Pancreas (tissue), 10 donors: ENCODE data around the gene RGP1. TPM values are rescaled to one million over a fixed set of nuclear protein-coding genes. Genes with fewer than 3 reads are reported as not detected.

Source experiments
- ATAC-seq, 4 donors: fragments of 200-7000 bp; cut with Tn5 transposase; one replicate each; pipeline versions ENCODE4 v1.8.0 to v1.9.1; 2020; ENCODE audit warnings: mild to moderate bottlenecking in 4 of 4, moderate library complexity in 4 of 4
- DNase-seq, 6 donors: peaks; one replicate each; pipeline ENCODE4 v3.0.0-alpha.2; 2020
- FAIRE-seq: peaks from 2 replicates; lab custom pipeline; 2012; peaks lifted over from hg19 to GRCh38; lab: Jason Lieb, UNC
- H3K27ac ChIP-seq, 4 donors: fragments of 200-600 bp; sonication (generic); 1 replicate in 3 of 4; 2 replicates in 1 of 4; pipeline versions ENCODE4 v1.5.0 to v1.8.0; 2020
- H3K27me3 ChIP-seq, 4 donors: fragments of 200-600 bp; one replicate each; pipeline ENCODE4 v1.8.0; 2021
- H3K36me3 ChIP-seq, 3 donors: fragments of 200-600 bp; sonication (generic) in 1 of 3; one replicate each; pipeline versions ENCODE4 v1.5.0 to v1.8.0; 2020 to 2021
- H3K4me1 ChIP-seq, 3 donors: fragments of 200-600 bp; one replicate each; pipeline ENCODE4 v1.8.0; 2021
- H3K4me3 ChIP-seq, 4 donors: fragments of 200-600 bp; sonication (generic) in 2 of 4; one replicate each; pipeline versions ENCODE4 v1.5.0 to v1.8.0; 2020 to 2021
- H3K9me3 ChIP-seq, 4 donors: fragments of 200-600 bp; one replicate each; pipeline ENCODE4 v1.8.0; 2021
- WGBS, 2 donors: extraction: QIAGEN DNeasy Blood & Tissue Kit; methylation state at CpG; one replicate each; pipeline ENCODE4 v1.1.7; 2013; 5-methylcytosine and 5-hydroxymethylcytosine counted together
- intact Hi-C, 3 donors: fragments of 100-400 bp; cut with DNase I; formaldehyde crosslinking; loops; one replicate each; pipeline versions ENCODE4 v1.11.1 to v1.14.2; 2022
- polyA plus RNA-seq, 2 donors: library from polyadenylated mRNA; stranded (reverse); fragments of 200-250 nt; gene quantifications; one replicate each; pipeline ENCODE4 v1.2.3, GENCODE V29; 2013
- total RNA-seq, 6 donors: library from RNA; stranded (reverse); fragmentation: NEBNext Ultra II Directional in 4 of 6; extraction: Animal tissue kit (Norgen Biotek cat#: 25700) in 4 of 6; gene quantifications; one replicate each; pipeline versions ENCODE4 v1.2.1 to v1.2.4, GENCODE V29; 2021 to 2023
- TF ChIP-seq, protein P1 (sequence below), 4 donors: fragments of 200-600 bp; sonication (generic) in 3 of 4; IDR thresholded peaks; one replicate each; pipeline versions ENCODE4 v1.5.0 to v1.8.0; 2021; ENCODE audit warnings: antibody characterized with exemption in 4 of 4
- donor health status: healthy with polysubstance abuse.
- donor health status: DM: no; HTN: no; CAD: no; lungs with moderate emphysema.
- donor health status: DM: no; HTN: no; CAD: no.
- donor health status: control.
- donor health status: control.
- donor health status: Bipolar disorder and iron deficiency.
- donor health status: DM: yes; HTN: yes; CAD: no.
- donor health status: DM: no; HTN: no; CAD: no.
- donor health status: DM: no; HTN: no; CAD: no.
- donor health status: DM: yes; HTN: yes; CAD: no.

The RGP1 gene
- total and polyA plus RNA-seq, 8 donors = 6.8 to 18.3 (median 13.8) TPM

DNA sequence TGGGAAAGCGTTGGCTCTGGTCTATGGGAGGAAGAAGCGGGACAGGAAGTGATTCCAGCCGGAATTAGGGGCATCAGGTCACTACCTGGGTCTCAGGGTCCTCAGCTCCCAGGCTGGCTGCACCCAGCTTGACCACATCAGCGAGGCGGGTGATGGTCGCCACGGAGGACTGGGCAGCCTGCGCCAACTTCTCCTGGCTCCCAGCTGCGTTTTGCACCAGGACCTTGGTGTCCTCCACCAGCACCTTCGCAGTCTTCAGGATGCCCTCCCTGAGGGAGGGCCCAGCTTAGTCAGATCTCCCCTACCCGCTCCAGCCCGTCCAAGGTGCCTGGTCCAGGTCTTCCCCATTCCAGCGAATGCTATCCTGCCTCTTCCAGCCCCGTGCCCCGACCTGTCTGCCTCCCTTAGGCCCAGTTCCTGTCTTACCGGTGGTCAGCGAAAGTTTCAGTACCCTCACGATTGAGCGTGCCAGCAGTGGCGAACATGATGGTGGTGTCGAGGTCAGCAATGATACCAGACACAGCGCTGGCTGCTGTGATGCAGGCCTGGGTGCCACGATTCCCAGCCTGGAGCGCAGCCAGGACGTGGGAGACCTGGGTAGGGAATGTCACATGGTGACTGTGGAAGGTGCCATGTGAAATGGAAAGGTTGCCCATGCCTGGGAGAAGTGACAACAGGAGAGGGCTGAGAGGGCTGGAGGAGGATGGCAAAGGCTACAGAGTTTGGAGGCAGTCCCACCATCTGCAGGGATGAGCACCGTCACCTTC is 45.0 kb upstream of the RGP1 start:
- H3K36me3 ChIP-seq = peaks cover 10 to 100% (median 76%) of the 10 kb centered on the region in 3 donors
- no peaks in the 10 kb centered on the region for H3K27me3 ChIP-seq
- H3K4me3 ChIP-seq = no peak overlapping the region
- TF ChIP-seq, protein P1, sequence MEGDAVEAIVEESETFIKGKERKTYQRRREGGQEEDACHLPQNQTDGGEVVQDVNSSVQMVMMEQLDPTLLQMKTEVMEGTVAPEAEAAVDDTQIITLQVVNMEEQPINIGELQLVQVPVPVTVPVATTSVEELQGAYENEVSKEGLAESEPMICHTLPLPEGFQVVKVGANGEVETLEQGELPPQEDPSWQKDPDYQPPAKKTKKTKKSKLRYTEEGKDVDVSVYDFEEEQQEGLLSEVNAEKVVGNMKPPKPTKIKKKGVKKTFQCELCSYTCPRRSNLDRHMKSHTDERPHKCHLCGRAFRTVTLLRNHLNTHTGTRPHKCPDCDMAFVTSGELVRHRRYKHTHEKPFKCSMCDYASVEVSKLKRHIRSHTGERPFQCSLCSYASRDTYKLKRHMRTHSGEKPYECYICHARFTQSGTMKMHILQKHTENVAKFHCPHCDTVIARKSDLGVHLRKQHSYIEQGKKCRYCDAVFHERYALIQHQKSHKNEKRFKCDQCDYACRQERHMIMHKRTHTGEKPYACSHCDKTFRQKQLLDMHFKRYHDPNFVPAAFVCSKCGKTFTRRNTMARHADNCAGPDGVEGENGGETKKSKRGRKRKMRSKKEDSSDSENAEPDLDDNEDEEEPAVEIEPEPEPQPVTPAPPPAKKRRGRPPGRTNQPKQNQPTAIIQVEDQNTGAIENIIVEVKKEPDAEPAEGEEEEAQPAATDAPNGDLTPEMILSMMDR (IDR thresholded peaks at IDR 0.05) = no peak
- FAIRE-seq (no peak), ATAC-seq (no peak), DNase-seq (no peak)
- 95 to 96% methylated on average over 26 of the region's 26 CpGs for WGBS, 2 donors
- no peaks in the 10 kb centered on the region for H3K9me3 ChIP-seq
- H3K27ac ChIP-seq = no peak overlapping the region
- no peaks in the 10 kb centered on the region for H3K4me1 ChIP-seq
- intact Hi-C loops = loop anchor here in 1 of 3 donors (10.0 kb wide), 1 partner anchor 59 kb away; no protein-coding TSS in a partner anchor

DNA sequence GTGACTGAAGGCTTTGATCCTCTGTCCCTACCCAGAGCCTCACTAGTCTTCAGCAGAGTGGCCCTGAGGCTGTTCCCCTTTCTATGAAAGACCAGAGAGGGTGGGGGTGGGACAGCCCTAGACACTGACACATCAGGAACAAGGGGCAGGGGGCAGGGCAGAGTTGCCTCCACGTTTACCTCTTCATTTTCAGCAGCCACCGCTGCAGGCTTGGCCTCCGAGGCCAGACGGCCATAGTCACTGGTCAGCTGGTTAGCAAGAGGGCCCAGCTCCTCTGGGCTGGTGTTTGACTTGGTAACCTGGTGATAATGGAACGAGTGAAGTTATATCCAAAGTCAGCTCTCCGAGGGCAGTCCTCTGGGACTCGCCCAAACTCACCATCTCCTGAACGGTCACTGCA is 43.7 kb upstream of the RGP1 start:
- H3K4me3 ChIP-seq = no peak overlapping the region
- no peaks in the 10 kb centered on the region for H3K9me3 ChIP-seq
- no peak overlapping the region for H3K27ac ChIP-seq
- no peaks in the 10 kb centered on the region for H3K27me3 ChIP-seq
- peaks cover 10 to 91% (median 64%) of the 10 kb centered on the region in 3 donors for H3K36me3 ChIP-seq
- no peak for FAIRE-seq
- H3K4me1 ChIP-seq = no peaks in the 10 kb centered on the region
- ATAC-seq = no peak
- intact Hi-C loops = loop anchor here in 1 of 3 donors (10.0 kb wide), 1 partner anchor 61 kb away; no protein-coding TSS in a partner anchor
- TF ChIP-seq, protein P1 (IDR thresholded peaks at IDR 0.05) = no peak
- DNase-seq = no peak
- 76% methylated on average over 8 of the region's 8 CpGs for WGBS, 2 donors

DNA sequence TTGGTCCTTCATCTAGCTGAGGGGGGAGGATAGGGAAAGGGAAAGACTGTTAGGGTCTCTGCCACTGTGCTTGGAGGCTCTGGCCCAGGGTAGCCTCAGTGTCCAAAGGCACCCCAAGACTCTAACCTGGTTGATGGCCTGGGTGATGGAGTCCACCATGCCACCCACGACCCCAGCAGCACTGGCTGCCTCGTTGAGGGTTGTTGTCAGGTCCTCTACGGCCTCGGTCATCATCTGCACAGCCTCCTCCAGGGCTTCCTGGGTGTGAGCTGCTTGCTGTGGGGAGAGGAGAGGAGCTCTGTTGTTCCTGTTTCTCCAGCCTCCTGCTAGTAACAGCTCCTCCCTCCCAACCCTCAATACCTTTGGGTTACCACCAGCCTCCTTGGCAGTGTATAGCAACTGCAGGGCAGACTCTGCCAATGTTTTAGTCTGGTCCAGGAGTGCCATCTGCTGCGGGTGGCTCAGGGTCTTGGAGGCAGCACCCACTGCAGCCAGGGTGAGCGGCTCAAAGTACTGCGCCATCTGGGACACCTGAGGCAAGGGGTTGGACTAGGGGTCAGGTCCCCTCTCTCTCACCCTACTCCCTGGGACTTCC is 43.2 kb upstream of the RGP1 start:
- H3K27ac ChIP-seq = no peak overlapping the region
- WGBS, 2 donors = 94 to 96% methylated on average over 7 of the region's 7 CpGs

DNA sequence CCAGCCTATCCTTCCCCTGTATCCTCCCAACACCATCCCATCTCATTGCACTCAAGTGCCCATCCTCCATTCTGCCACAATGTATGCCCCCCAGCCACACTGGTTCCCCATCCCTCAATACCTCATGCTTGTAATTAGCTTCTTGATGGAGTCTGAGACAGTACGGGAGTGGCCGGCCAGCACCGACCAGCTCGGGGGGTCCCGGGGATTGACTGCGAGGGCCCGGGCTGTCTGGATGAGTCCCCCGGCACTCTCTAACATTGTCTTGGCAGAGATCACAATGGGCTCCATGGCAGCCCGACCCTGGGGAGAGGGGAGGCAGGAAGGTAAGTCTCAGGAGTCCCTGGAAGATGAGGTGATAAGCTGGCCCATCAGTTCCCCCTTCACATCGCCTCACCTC is 42.1 kb upstream of the RGP1 start:
- TF ChIP-seq, protein P1 (IDR thresholded peaks at IDR 0.05) = no peak
- no peak for ATAC-seq
- 83 to 84% methylated on average over 10 of the region's 10 CpGs for WGBS, 2 donors
- FAIRE-seq = no peak
- intact Hi-C loops = loop anchor here in 1 of 3 donors (10.0 kb wide), 1 partner anchor 62 kb away; no protein-coding TSS in a partner anchor
- DNase-seq = no peak
- no peaks in the 10 kb centered on the region for H3K4me1 ChIP-seq
- peaks cover 12 to 91% (median 73%) of the 10 kb centered on the region in 3 donors for H3K36me3 ChIP-seq
- H3K4me3 ChIP-seq = no peak overlapping the region
- no peak overlapping the region for H3K27ac ChIP-seq
- H3K27me3 ChIP-seq = no peaks in the 10 kb centered on the region
- no peaks in the 10 kb centered on the region for H3K9me3 ChIP-seq

More for the DNA sequence above, 43.2 kb upstream of the RGP1 start:
- Histone ChIP-seq H3K4me3 (no peak overlapping the region), H3K9me3 (no peaks in the 10 kb centered on the region), H3K36me3 (peaks cover 12 to 91% (median 66%) of the 10 kb centered on the region in 3 donors), H3K4me1 (no peaks in the 10 kb centered on the region), H3K27me3 (no peaks in the 10 kb centered on the region)
- ATAC-seq = peak in 1 of 4 donors; percentile 6
- TF ChIP-seq, protein P1 (IDR thresholded peaks at IDR 0.05) = no peak
- DNase-seq = no peak
- intact Hi-C loops = loop anchor here in 1 of 3 donors (10.0 kb wide), 1 partner anchor 61 kb away; no protein-coding TSS in a partner anchor
- no peak for FAIRE-seq
